Ammon's horn (tissue), 1 donor: Measurements from ENCODE around the gene GPR156.
"Not testable (repeated sequence)": the region's sequence is repeated elsewhere in the genome, so short reads cannot be mapped to it uniquely, and the experiment has no call there.

Experiments
- DNase-seq: peaks from one replicate; pipeline ENCODE4 v3.0.0-alpha.2; 2016; ENCODE audit warnings: low spot score

Gene GPR156

DNA sequence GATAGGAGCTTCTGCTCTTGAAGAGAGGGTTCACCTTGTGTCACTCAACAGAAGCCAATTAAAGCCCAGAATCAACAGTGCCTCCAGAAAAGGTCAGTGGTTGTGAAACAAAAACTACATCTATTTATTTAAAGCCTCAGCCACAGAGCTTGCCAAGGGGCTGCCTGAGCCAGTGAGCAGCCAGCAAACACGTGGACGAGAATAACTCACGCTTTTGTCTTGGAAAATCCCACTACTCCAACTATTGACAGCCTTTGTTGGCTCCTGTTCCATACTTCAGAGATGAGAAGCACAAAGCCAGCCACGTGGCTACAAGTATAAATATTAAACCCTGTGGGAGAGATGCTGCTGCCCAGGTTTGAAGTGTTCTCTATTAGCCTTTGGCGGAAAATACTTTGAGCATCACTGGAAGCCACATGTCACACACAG lies 10.3 kb downstream of the GPR156 start:
- peak; percentile 23 for DNase-seq

DNA sequence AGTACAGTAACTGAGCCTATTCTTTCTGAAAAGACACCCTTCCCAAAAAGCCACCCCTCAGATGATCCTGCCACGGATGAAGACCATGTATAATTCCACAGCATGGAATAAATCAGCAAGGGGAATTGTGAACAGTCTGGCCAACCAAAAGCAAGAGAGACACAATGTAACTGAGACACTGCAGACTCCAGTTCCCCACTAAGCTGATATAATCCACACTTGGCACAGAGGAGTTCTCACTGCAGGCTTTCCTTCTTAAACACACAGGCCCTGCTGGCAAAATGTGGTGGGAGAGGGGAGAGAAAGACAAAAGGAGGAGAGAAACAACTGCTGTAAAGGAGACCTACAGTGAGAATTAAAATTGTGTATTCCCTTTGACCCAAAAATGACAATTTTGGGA lies 12.7 kb downstream of the GPR156 start:
- DNase-seq = no peak

DNA sequence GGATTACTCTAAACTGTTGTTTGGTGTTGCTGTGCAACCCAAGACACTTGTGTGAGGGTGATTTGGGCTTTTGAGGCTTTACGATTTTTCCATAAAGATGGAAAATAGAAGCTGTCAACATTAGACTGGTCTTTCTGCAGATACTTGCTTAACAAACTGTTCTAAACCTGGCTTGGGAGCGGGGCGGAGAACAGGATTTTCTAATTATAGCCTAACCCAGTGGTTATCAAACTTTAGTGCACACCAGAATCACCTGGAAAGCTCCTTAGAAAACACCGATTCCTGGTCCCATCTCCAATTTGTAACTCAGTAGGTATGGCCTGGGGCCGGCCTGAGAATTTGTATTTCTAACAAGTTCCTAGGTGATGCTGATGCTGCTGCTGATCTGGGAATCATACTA lies 19.0 kb downstream of the GPR156 start:
- DNase-seq = no peak

DNA sequence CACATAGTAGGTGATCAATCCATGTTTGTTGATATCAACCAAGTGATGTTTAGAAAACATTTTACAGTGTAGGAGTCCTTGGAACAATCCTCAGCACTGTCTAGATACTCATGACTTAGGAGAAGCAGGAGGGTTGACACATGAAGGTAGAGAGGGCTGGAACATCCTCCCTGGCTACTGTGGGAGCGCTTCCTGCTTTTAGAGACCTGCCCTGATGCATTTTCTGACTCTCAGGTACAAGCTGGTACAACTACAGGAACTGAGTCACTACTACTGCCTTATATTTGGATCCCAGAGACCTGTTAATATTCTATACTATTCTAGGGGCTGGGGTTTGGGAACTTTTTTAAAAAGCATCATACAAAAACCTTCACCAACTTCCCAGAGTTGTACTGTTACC lies 20.1 kb downstream of the GPR156 start:
- DNase-seq = no peak

DNA sequence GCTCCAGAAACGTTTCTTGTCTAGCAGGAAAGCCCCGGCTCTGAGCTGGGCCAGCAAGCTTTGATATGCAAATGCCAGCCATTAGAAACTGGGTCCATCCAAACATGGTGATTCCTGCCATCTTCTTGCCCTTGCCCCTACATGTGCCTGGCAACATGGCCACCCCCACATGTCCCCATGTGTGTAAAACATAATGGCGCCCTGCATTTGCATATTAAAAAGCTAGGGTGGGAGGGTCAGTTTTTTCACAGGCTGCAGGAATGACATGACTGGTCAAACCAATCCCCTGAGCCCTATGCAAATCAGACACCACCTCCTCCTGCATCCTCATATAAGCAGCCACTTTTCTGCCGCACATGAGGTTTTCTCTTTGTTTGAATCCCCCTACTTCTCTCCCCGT lies 21.2 kb downstream of the GPR156 start:
- DNase-seq = no peak

DNA sequence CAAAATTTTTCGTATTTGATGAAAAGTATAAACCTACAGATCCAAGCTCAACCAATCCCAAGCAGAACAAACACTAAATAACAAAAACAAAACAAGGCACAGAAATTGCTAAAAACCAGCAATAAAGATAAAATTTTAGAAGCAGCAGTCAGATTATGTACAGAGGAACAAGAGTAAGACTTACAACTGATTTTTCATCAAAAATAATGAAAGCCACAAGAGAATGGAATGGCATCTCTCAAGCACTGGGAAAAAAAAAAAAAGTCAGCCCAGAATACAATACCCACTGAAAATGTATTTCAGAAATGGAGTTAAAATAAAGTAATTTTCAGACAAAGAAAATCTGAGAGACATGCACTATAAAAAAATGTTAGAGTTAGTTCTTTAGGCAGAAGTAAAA lies 27.0 kb downstream of the GPR156 start:
- no peak for DNase-seq

DNA sequence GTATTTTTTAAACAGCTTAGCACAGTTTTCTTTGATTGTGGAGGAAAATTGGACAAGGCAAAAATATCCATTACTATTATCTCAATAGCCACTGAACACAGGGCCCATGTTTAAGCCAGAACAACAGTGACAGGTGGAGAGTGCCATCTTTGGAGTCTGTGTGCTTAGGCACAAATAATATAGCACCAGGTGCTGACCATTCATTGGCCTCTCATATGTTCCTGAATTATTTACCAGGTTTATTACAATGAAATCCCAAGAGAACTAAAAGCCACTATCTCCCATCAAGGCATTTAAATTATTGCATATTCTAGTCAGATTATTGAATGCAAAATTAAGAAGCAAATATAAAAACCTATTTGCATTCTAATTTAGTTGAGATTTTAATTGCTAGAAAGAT lies 39.6 kb downstream of the GPR156 start:
- no peak for DNase-seq

DNA sequence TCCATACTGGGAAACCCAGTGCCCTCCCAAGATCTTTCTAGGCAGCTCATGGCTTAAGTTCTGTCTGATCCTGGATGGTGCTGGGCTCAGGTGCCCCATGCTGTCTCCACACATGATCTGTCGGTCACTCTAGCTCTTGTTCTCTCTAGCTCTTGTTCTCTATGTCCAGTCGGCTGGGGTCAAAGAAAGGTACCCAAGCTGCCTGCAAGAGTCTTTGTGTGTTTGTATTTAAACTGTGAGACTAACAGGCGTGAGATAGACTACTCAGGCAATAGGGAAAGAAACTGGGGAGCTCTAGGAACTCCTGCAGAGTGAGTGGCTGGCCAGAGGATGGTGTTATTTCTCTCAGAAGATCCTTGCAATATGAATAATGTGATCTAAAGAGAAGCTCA lies 40.2 kb downstream of the GPR156 start:
- DNase-seq = no peak

DNA sequence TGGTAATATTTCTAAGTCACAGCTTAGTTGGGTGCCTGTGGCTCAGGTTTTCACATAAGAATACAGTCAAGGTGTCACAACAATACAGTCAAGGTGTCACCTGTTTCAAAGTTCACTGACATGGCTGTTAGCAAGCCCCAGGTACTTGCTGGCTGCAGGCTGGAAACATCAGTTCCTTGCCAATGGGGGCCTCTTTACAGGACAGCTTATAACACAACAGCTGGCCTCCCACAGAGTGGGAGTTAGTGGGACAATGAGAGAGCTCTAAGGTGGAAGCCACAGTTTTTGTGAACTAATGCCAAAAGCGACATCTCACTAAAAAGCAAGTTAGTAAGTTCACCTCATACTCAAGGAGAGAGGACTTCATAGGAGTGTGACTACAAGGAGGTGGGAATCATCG lies 45.4 kb downstream of the GPR156 start:
- DNase-seq = no peak

DNA sequence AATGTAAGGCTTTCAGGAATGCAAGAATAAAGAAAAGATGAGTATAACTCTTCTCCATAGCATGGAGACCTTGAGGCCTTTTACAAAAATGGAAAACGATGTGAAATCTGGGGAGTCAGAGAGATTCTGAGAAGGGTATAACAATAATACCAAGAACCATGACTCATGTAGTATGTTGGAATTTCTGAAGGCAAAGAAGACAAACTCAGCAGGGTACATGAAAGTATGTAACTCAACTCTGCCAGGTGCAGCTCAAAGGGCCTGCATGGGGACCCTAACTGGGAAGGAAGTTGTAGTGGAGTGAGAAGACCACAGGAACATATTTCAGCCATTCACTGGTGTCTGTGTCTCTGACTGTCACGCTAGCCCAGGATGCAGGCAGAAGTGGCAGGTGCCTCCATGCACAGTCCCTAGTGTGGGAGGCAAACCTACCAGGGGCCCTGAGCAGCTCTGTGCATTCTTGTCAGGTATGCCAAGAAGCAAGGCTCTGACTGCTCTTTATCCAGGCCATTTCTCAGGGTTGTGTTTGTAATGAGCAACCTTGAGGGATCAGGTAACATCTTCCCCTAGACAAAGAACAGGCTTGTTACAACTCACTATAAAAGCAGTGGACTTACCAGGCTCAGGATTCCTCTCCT lies 57.2 kb downstream of the GPR156 start:
- no peak for DNase-seq

DNA sequence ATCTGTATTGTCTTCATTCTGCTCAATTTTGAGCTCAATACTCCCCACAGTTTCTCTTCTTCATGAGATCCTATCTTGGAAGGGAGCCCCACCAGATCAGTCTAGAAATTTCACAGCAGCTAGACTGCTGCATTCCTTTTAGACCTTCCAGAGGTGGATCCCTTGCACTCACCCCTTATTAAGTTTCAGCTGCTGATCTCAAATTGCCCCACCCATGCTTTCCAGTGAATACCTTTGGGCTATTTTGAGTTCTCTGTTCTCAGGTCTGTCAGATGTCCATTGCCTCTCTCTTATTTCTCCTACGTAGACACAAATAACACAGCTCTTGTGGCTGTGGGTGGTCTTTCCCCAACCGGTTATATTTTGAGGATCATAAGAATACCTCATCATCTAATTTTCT lies 60.8 kb downstream of the GPR156 start:
- DNase-seq = no peak

DNA sequence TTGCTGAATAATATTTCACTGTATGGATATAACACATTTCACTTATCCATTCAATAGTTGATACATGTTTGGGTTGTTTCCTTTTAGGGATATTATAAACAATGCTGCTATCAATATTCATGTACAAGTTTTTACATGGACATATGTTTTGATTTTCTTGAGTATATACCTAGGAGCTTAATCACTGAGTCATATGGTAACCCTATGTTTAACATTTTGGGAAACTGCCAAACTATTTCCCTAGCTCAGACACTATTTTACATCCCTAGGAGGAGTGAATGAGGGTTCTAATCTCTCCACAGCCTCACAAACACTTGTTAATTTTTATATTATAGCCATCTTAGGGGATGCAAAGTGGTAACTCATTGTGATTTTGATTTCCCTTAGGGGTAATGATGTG lies 66.0 kb downstream of the GPR156 start:
- DNase-seq = no peak

DNA sequence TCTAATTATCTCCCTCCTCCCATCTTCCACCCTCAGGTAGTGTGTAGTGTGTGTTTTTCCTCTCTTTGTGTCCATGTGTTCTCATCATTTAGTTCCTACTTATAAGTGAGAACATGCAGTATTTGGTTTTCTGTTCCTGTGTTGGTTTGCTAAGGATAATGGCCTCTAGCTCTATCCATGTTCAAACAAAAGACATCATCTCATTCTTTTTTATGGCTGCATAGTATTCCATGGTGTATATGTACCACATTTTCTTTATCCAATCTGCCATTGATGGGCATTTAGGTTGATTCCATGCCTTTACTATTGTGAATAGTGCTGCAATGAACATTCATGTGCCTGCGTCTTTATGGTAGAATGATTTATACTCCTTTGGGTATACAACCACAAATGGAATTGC lies 68.4 kb downstream of the GPR156 start:
- not testable (repeated sequence) for DNase-seq

DNA sequence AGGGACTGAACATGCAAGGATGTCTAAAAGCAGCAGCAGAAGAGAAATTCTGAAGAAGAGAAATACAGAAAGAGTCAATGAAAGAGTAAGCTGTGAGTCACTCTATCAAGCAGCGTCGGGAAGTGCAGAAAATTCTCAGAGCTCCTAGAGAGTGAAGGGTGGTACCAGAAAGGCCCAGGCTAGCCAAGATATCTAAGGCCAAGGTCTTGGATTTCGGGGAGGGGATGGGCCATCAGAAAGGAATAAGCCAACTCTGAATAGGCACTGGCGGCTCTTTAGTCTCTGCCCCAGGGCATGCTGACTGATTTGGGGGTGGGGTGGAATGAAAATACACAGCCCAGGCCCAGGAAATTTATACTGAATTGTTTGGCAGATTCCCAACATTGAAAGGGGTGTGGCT lies 70.8 kb downstream of the GPR156 start:
- DNase-seq = no peak

DNA sequence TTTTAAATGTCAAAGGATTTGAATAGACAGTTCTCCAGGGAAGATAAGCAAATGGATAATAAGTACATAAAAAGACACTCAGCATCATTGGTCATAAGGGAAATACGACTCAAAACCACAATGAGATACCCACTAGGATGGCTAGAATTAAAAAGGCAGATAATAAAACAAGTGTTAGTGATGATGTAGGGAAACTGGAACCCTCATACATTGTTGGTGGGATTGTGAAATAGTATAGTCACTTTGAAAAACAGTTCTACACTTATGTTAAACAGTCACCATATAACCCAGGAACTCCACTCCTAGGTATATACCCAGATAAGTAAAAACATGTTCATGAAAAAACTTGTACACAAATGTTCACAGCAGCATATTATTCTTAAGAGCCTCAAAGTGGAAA lies 72.5 kb downstream of the GPR156 start:
- DNase-seq = no peak

DNA sequence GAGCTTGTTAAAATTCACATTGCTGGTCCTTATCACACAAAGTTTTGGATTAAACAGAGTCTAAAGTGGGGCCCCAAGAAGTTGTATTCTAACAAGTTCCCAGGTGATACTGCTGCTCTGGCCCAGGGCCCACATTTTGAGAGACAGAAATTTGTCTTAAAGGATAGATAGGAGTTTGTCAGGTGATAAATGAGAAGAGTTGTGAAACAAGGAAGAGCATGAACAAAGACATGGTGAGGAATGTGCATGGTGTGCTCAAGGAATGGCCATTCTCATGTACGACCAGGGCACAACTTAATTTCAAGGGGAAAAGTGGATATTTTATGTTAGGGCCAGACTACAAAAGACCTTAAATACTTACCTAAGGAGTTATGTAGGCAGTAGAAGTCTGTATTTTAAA lies 75.6 kb downstream of the GPR156 start:
- DNase-seq = no peak

DNA sequence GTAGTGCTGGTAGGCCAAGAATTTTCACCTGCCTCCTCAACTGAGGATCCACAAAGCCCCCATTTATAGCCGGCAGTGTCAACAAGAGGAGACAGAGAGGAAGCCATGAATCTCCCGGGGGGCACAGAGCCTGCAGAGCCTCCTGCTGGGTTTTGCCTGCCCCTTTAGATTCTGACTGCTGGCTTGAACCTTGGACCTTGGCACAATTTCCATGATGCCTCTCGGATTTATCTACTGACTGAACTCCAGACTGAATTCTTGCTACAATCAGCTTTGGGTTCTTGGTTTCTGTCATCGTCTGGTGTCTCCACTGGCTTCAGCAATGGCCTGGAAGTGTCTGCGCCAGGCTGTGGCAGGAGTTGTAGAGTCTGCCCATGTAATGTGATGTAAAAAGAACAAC lies 80.7 kb downstream of the GPR156 start:
- DNase-seq = no peak

DNA sequence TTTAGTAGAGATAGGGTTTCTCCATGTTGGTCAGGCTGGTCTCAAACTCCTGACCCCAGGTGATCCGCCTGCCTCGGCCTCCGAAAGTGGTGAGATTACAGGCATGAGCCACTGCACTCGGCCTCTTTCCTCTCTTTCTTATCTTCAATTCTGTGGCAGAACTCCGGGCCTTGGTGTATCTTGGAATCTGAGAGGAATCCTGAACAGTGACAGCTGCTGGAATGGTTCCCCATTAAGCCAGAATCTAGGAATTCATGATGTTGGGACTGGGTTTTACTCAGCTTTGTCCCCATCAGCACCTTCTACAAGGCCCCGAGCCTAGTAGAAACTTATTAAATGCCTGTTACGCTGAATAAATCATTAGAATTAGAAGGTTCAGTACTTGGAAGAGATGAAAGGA lies 81.4 kb downstream of the GPR156 start:
- DNase-seq = no peak

DNA sequence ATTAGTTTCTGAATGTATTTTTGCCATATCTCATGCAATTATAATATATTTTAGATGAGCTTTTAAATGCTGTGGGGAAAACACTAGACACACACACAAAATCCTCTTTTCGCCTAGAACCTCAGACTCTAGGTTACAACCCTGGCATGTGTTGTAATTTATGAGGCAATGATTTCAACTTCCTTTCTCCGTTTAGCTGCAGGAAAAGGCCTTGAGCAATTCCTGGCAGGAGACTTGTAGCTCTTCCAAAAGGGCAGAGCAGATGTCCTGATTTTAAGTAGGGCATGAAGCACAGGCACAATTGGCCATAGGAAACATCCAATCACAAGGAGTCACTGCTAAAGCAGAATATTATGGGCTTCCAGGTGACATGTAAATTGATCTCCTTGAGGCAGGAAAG lies 82.0 kb downstream of the GPR156 start:
- peak; percentile 56 for DNase-seq

DNA sequence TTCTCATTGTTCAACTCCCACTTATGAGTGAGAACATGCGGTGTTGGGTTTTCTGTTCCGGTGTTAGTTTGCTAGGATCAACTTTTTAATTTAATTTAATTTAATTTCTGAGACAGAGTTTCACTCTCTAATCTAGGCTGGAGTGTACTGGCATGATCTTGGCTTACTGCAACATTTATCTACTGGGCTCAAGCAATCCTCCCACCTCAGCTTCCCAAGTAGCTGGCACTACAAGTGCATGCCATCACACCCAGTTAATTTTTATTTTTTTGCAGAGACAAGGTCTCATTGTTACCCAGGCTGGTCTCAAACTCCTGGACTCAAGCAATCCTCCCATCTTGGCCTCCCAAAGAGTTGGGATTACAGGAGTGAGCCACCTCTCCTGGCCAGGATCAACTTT lies 82.7 kb downstream of the GPR156 start:
- no peak for DNase-seq

DNA sequence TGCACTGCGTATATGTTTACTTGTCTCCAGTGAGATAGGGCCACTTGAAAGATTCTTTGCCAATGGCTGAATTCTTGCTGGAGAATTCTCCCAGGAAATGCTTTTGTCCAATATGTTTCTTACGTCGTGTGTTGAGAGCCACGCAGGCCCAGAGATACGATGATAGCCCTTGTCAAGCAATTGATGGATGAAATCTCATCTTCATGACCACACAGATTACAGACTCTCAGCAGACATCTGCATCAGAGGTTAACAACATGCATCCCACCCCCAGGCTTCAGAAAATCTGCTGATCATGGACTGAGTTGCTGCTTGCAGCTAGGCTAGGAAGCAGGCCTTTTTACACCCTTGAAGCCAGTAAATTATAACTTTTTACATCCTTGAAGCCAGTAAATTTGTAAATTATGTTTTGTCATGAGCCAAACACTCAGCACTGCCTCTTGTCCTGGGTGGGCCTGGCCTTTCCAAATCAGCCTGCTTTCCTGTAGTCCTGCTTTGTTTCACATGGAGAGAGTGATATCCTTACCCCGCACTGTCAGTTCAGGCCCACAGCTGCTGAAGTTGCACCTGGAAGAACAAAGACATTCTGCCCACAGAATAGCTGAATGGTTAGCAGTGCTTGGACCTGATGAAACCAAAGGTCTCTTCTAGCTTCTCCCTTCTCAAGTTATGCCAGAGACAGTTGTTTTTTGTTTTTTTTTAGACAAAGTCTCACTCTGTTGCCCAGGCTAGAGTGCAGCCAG lies 84.4 kb downstream of the GPR156 start:
- no peak for DNase-seq

DNA sequence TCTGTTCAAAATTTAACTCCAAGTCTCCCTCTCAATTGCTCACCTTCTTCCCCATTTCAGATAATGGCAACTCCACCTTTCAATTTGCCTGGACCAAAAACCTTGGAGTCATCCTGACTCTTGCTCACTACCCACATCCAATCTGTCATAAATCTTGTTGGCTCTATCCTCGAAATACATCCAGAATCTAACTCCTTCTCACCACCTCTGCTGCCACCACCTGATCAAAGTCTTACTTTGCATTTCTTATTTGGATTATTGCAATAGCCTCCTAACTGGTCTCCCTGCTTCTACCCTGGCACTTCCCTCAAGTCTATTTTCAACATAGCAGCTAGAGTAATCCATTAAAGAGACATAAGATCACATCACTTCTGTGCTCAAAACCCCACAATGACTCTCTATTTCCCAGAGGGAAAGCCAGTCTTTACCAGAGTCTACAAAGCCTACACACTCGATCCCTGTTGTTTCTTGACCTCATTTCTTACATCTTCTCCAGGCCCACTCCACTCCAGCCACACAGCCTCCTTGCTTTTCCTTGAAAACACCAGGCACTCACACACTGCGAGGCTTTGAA lies 86.6 kb downstream of the GPR156 start:
- DNase-seq = peak; percentile 19

DNA sequence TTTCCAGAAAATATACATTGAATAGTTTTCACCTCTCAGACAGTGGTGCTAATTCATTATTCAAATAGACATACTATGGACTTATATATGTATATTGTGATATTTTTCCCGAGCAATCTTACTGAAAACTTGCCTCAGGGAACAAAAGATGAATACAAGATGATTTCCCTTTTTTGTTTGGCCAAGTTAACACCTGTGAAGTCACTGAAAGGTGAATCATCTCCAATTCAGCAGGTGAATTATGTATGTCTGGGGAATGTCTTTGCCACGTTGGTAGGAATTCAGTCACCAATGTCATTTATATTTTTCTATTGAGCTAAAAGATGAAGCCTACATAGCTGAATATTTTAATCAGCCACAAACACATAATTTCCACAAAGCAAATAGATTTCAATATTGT lies 88.2 kb downstream of the GPR156 start:
- no peak for DNase-seq

DNA sequence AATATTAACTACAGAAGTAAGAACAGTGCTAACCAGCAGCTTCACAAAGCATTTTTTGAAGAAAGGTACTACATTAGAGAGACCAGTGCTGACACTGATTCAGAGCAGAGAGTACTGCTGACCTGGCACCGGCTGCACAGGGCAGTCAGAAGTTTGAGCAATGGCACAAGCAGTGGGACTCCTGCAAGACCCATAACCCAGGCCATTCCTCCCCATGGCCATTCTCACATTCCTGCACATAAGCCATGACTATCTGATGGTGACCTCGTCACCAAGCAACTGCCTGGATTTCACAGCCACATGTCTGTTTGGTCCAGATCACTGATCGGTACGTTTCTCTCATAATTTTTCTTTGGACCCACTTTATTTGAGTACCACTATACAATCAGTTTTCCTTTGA lies 88.7 kb downstream of the GPR156 start:
- no peak for DNase-seq
